ENCODE data around the gene NACC2.
A peak's percentile ranks its signal among the peaks of the same experiment; 100 is the strongest.

NACC2 gene

DNA sequence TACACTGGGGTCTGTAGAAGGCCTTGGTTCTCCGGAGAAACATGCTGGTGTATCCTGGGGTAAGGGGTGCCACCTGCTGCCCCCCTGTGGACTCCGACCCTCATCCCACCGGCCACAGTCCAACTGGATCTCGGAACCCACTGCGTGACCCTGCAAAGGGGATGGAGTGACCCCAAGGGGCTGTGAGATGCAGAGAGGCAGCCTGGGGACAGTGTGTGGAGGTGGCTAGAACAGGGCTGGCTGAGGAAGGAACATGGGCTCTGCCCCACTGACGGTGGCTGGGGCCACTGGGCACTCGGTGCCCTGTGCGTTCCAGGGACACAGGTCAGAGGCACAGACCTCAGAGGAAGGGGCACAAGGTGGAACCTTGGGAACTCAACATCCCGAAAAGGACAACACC, 2.3 kb downstream of the NACC2 start:
- no peak for DNase-seq

DNA sequence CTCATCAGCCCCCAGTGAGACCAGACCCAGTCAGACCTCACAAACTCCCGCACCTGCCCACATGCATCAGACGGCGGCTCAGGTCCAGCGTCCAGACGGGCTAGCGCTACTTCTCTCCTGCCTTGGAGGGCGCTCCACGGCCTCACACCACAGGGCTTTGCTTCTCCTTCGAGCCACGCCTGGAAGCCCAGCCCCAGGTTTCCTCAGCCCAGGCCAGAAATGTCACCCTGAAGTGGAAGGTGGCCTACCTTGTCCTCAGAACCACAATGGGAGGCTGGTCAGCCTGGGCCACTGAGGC, 2.8 kb downstream of the NACC2 start:
- DNase-seq = no peak

DNA sequence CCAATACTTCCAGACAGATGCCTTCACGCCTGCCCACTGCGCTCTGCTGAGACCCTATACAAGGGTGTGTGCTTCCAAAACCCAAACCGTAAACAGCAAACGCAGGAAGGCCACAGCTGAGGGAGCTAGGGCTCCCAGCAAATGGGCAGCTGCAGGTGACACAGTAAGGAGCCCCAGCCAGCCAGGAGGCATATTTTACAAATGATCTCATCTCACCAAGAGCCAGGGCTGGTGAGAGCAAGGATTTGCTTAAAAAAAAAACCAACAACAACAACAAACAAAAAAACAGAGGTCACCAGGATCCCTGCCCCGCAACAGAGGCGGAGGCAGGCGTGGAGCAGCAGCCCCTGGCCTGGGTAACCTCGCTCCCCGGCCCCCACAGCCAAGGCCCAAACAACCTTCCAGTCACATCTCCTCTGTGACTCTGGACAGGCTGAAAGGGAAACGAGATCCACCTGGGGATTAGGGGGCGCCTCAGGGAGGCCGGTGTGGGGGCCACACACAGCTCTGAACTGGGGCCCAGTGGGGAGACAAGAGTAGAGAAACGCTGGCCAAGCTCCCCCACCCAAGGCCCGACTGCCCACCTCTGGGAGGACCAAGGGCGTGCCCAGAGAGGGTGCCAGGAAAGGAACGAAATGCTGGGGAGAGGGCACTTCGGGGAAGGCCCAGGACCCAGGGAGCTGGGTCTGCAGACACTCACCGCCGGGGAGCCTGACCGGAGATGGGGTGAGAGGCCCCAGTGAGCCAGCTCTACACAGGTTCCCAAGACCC, 3.3 kb downstream of the NACC2 start:
- DNase-seq = no peak

DNA sequence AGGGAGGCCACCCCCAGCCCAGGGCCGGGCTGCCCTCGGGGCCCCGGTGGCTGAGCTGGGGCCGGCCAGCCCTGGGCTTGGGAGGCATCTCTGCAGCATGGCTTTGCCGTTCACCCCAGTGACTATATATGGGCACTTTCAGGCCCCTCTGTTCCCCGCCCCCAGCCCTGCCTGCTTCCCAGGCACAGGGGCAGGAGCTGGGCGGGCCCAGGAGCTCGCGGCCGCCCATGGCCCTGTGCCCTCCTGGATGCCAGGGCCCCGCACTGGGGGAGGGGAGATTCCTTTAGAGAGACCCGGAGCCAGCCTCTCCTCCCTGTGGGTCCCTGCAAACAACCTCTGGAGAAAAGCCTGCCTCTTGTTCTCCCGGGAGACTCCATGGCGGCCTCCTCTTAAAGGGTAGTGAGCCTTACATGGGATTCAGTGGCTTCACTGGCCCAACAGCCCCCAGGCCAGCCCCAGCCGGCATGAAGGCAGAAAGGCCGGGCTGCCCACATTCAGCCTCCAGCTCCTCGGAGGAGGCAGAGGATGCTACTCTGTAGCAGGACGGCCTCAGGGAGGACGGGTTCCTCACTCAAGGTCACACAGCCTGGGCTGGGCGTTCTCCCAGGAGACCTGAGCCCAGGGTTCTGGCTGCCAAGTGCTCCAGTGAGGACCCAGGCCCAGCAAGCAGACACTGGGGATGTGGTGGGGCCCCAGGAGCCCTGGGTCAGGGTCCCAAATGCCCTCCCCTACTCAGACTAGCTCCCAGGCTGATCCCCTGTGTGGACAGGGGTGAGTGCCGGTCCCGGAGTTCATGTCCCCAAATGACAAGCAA, 4.1 kb downstream of the NACC2 start:
- DNase-seq = no peak

DNA sequence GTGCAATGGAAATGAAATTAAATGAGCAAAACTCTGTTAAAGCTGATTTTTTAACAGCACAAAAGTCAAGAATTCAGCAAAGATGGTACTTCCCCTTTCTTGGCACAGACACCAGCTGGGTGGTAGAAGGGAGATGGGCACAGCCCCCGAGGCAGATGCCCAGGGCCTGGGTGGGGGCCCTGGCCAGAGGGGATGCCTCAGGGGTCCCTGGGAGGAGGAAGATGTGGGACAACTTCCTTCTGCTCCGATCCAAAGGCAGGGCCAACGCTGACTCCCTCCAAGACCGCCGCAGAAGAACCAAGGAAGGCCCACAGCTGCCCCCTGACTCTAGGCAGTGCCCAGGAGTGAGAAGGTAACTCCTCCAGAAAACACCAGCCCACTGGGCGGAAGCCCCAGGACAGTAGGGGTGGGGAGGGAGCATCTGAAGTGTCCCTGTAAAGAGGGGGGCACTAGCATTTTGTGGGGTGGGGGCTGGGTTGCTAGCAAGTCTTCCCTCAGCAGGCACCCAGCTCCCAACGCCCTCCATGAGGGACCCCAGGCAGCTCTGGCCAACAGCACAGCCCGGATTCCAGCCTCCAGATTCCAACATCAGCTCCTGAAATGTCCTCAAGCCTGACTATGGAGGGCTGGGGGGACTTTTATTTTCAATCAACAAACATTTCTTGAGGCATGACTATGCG, 4.9 kb downstream of the NACC2 start:
- DNase-seq = no peak

DNA sequence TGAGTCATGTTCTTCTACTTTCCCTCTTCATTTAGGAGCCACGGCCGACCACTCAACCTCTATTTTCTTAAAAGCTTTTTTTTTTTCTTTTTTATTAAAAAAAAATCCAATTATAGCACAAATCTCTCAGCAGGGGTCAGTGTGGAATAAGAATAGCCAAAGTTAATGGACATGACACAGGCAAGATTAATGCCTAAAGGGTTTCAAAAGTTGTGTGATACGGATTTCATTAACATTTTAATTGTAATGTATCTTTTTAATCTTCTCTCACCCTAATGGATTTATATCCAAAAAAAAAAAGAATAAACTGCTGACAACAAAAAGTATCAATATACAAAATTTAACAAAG, 5.4 kb downstream of the NACC2 start:
- no peak for DNase-seq

DNA sequence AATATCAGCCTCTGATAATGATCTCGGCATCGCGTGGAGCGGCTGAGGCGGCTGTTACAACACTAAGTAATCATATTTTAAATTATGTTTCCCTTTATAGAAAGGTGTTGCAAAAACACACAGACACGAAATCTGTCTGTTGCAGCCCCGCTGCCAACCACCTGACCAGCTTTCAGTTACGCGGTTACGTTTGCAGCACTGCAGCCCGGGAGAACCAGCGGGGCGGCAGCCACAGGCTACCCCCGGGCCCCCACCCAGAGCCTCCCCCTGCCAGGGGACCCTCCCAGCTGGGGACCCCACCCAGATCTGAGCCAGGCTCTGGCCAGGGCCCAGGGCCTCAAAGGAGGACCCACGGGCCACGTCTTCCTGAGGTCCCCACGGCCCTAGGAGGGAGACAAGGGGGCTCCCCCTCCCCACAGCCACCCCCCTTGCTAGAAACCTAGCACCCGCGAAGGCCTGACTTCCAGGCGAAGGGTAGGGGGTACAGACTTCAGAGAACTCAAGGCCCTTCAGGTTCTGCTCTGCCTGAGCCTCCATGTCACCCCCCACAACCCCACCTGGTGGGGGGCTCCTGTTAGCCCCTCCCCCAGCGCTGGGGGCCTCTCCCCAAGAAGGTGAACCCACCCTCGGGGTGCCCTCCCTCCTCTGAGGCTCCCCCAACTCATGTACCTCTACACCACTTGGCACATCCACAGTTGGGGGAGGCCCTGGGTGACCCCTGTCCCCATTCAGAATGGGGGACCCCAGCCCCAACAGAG, 6.0 kb downstream of the NACC2 start:
- peak in 1 of 2 donors; percentile 67 for DNase-seq

DNA sequence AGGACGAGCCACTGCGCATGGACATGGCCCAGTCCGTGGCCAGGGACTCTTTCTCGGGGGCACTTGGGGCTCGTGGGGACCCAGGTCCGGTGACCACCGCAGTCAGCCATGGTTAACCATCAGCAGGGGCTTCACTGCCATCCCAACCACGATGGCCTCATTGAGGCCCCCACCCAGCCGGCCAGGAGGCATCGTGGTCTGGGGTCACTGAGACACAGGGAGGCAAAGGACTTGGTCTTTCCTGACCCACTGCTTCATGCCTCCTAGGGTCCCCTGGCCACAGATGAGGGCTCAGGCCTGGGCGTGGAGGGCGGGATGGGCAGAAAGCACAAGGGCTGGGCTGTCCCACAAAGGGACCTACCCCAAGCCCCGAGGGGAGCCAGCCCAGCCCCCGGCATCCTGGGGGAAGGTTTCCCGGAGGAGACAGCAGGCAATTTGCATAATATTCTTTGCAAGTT, 6.6 kb downstream of the NACC2 start:
- no peak for DNase-seq

DNA sequence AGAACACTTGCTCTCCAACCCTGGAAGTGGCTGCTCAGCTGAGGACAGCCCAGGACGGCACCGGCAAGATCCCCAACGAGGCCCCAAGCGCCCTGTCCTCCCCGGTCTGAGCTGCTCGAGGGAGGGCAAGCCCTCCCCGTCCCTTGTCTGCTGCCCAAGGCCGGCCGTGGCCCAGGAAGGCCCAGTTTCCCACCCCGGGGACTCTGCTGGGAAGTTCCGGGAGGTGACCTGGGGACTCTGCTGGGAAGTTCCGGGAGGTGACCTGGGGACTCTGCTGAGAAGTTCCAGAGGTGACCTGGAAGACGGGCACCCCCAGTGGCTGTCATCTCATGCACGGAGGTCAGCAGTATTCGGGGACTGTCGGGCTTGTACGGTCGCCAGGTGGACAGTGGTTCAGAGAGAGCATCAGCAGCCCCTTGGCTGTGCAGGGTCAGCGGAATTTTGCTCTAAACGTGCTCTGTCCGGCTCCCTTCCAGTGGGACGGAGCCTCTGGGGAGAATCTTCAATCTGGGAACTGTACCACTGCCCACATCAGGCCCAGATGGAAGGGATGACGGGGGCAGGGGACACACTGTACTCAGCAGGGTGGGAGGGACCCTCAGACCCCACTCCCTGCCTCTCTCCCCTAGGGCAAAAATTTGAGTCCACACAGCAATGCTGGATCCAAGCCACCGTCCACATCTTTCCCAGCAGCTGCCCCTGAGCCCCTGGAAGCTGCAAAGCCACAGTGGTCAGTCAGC, 7.2 kb downstream of the NACC2 start:
- DNase-seq = no peak

DNA sequence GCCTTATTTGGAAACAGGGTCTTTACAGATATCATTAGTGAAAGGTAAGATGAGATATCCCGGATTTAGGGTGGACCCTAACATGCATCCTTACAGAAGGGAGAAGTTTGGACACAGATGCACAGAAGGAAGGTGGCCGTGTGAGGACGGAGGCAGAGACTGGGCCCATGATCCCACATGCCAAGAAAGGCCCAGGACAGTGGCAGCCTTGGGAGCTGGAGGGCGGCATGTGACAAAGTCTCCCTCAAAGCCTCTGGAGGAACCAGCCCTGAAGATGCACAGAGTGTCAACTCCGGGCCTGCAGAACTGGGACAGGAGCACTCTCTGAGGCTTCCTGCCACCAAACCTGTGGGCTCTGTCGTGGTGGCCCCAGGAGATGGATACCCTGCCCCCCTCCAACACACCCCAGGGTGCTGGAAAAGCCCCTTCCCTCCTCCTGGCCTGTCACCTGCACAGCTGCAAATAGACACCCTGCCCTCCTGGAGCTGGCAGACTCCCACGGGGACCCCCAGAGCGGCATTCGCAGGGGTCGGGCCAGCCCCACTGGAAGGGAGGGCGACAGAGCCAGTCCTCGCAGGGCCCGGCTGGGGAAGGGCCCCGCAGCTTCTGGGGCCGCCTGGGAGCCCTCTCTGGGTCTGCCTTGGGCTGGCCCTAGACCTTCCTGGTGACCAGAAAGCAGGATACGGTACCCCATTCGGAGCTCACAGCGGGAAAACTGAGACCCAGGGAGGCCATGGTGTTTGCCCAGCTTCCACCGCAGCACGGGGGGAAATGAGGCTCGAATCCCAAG, 7.9 kb downstream of the NACC2 start:
- DNase-seq = no peak

DNA sequence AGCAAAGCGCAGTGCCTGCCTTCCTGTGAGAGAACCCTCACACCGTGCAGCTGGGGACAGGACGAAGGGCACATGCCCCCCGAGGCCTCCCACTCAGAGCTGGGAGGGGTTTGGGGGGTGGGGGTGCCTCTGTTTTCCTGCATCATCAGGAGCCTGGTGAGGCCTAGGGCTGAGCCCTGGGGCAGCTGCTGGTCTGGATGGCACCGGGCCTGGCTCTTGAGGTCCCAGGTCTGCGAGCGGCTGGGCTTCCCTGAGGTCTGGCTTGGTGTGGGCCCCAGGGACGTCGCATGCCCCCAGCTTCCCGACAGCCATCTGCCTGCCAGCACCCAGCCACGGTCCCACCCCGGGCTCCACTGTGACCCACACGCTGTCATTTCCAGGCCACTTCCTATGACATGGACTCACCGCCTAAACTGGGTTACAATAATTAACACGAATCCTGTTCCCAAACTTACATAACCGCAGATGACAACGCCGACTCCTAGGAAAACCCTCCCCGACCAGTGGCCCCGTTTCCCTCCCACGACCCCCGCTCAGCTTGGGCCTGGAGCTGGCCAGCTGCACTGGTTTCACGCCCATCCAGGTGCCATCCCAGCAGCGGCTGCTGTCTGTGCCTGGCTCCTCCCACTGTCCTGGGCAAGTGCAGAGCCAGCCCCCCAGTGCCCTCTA, 8.7 kb downstream of the NACC2 start:
- no peak for DNase-seq

DNA sequence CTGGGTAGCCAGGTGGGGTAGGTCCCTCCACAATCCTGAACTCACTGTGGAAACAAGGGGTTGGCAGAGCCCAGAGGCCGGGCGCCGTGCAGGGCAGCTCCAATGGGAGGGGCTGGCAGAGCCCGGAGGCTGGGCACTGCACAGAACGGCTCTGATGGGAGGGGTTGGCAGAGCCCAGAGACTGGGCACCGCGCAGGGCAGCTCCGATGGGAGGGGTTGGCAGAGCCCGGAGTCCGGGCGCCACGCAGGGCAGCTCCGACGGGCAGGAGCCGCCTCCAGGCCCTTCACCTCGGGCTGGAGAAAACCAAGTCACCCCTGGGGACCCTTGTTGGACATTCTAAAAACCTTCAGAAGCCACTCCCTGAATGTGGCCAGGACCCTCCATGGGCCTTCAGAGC, 9.3 kb downstream of the NACC2 start:
- no peak for DNase-seq

DNA sequence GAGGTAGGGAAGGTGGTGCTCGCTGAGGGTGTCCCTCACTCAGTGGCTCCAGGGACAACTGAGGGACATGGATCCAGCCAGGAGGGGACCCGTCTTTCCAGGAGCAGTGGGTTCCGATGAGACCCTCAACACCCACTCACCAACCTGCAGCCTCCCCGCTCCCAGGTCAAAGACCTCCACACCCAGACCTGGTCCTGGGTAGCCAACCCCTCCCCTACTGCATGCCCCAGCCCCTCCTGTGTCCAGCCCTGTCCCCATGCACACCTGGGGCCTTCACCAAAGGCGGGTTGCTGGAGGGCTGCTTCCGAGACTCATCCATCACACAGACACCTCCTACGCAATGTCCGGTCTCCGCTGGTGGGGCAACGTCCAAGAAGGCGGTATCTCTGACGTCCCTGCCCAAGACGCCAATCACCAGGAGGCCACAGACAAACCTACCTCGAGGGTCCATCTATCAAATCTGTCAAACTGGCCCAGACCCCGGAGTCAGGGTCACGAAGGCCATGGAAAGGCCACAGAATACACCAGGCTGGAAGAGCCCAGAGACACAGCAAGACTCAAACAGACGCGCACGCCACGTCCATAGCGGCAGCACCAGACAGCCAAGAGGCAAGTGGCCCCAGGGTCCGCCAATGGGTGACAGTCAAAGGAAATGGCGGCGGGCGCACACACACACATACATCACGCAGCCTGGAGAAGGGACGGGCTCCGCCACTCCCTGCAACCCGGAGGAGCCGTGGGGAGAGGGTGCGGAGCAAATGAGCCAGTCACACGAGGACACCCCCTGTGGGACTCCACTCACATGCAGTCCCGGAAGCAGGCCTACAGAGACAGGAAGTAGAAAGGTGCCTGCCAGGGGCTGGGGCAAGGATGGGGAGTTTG, 10.8 kb downstream of the NACC2 start:
- no peak for DNase-seq

DNA sequence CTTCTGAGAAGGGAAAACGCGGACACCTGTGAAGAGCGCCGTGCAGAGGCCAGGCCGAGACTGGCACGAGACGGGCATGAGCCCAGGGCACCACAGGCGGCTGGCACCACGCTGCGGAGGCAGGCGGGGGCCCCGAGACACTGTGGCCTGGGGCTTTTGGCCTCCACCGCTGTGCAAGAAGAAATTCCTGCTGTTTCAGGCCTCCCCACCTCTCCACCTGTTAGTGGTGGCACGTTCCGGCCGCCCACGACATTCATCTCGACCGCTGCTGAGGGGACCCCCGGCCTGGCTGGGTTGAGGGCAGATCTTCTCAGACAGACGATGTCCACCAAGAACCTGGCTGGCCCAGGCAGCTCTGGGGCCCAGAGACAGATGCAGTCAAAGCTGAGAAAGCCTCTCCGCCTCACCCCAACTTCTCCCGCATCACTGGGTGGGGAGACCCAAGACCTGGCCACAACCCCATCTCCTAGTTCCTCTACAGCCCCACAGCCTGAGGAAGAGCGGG, 11.5 kb downstream of the NACC2 start:
- no peak for DNase-seq

DNA sequence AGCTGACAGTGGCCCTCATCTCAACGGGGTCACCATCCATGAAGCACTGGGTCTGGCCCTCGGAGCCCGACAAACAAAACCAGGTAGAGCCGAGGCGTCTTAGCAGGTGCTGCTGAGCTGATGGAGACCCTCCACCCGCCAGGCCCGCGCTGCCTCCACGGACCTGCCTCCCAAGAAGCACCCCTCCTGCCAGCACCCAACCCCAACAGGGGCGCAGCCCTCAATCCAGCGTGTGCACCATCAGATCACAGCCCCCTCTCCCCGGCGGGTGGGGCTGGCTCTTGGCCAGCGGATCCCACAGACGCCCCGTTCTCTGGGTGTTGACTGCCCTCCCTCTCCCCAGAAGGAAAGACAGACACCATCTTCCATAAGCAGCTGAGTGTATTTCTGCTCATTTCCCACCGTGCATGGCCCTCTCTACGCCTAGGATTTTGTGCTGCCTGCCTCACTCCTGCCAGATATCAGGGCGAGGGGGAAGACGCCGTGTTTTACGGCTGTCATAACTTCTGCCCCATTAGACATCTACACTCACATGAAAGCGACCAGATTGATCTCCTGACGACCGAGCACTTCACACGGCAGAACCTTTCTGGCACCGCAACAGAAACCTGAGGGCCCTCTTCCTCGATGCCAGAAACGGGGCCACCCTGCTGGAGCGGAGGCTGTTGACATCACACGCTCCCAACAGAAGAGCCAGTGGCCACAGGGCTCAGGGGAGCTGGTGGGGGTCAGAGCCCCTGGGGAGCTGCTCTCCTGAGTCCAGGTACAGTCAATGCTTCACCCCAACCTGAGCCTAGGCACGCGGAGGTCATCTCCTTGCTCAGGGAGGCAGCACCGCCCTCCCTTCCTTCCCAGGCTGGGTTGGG, 12.4 kb downstream of the NACC2 start:
- DNase-seq = no peak

DNA sequence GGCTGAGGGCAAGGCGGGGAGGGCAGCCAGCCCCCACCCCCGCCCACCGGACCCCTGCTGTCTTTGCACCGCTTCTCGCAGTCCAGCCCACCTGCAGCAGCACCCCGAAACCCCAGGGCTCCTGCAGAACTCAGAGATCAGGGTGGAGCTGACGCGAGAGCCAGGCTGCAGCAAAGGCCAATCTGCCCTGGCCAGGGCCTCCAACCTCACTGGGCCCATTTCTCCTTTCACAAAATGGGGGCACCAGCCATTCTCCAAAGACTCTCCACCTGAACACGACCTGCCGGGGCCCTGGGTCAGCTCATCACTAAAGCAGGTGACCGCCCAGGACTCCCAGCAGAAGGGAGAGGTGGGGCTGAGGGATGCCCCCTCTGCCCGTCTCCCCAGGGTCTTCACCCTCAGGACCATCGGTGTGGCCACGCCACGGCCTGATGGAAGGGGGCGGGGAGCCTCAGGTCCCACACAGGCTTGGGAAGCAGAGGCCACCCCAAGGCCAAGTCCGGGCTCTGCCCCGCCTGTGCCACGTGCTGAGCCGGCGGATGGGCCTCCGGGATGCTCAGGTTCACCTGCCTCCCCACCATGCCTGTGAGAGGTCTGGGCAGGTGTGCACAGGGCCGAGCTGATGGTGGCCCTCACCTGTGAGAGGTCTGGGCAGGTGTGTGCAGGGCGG, 13.1 kb downstream of the NACC2 start:
- DNase-seq = no peak

DNA sequence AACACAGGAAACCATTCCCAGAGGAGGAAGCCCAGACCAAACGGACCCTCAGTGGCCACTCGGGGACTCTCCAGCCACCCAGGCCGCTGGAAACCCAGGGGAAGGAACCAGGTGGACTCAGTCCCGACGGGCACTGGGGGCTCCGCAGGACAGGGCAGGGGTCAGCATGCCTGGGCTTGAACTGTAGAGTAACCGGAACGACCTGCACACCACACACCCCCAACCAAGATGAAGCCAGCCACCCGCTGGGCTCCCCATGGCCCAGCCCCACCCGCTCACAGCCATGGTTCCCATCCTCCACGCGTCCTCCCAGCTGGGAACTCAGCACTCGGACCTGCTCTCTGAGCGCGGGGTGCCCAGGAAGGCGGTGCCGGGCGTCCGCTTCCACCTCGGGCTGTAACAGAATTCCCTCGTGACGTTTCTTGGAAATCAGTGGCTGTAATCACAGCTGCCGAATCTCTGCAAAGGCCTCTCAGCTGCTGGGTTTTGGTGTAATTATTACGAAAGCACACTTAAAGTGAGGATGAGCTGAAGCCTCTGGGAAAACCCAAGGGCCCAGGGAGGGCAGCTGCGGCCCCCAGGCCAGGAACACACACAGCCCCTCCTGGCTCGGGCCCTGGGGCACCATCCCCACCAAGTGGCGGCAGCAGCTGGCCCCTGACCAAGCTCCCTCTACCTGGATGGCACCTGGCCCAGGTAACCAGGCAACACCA, 13.8 kb downstream of the NACC2 start:
- DNase-seq = no peak

DNA sequence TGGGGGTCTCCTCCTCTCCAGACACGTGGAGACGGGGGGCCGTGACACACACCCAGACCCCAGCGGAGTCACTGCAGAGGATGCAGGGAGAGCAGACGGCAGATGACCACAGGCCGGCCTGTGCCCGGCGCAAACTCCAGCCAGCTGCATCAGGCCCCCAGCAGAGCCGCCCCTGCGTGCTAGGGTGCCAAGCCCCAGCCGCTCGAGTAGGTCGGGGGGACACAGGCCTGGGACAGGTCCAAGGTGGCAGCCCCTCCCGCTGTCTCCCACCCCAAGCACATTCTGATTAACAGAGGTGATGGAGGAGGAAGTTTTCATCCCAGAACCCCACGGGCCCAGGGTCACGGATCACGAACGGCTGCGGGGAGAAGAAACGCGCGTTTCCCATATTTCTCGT, 14.4 kb downstream of the NACC2 start:
- DNase-seq = no peak

Measured in inflammatory macrophage treated with lipopolysaccharide for 1 hour (primary cell).